HCT116 (cell line): ENCODE measurements around the gene PTBP1. TPM values are rescaled to one million over a fixed set of nuclear protein-coding genes. Genes with fewer than 3 reads are reported as not detected.

Experiments used
- ATAC-seq: fragments of 200-7000 bp; cut with Tn5 transposase; 2 replicates; pipeline ENCODE4 v1.9.1; 2020; ENCODE audit warnings: mild to moderate bottlenecking, moderate library complexity
- BruUV-seq: library from RNA; stranded (reverse); fragments of 400-500 nt; replicated peaks from 2 replicates; lab custom pipeline; 2021; lab: Mats Ljungman, UMichigan
- CTCF ChIA-PET: fragments of 300-600 bp; sonication (Branson Sonifier 250); formaldehyde crosslinking; loops from one replicate; lab custom pipeline; 2021; ENCODE audit warnings: antibody characterized with exemption; lab: Charles Lee
- POLR2A ChIA-PET: fragments of 300-600, 350-600 bp; sonication (Branson Sonifier 250); formaldehyde crosslinking; loops from one replicate; lab custom pipeline; 2021; ENCODE audit warnings: antibody characterized with exemption; lab: Charles Lee
- RAD21 ChIA-PET, 2 experiments: fragments of 300-600 bp; sonication (Branson Sonifier 250); formaldehyde crosslinking; loops; one replicate each; lab custom pipeline; 2023; ENCODE audit warnings: low total read pairs in 2 of 2; ENCODE audit not compliant: uncharacterized antibody in 2 of 2, unreplicated experiment in 2 of 2, low non-redundant PET in 1 of 2; lab: Charles Lee
- DNase-seq: peaks from one replicate; pipeline ENCODE4 v3.0.0-alpha.2; 2010; ENCODE audit warnings: low read depth, low spot score
- H2AFZ ChIP-seq: fragments of 200-600 bp; shearing (Covaris generic), sonication (generic); 2 replicates; pipeline ENCODE4 v1.6.1; 2017; ENCODE audit warnings: low read depth, mixed run types, mixed read lengths, antibody characterized with exemption, low read length; ENCODE audit not compliant: poor library complexity, severe bottlenecking
- H3K27ac ChIP-seq: 2 replicates; pipeline ENCODE4 v1.5.1; 2012; ENCODE audit warnings: low read depth, low read length
- H3K27me3 ChIP-seq: fragments of 200-600 bp; sonication (generic); 2 replicates; pipeline ENCODE4 v1.6.1; 2016; ENCODE audit warnings: mixed run types, low read length, mixed read lengths; ENCODE audit not compliant: insufficient read depth
- H3K36me3 ChIP-seq, 2 experiments: fragments of 200-500 bp in 1 of 2; fragments of 200-600 bp in 1 of 2; sonication (Bioruptor generic) in 1 of 2; sonication (generic) in 1 of 2; 2 replicates each; pipeline versions ENCODE4 v1.5.1 to v1.6.1; 2014 to 2016; ENCODE audit warnings: low read length in 2 of 2, inconsistent platforms in 1 of 2, mixed read lengths in 1 of 2, mixed run types in 1 of 2; ENCODE audit not compliant: insufficient read depth in 2 of 2, control insufficient read depth in 1 of 2
- H3K4me1 ChIP-seq, 2 experiments: fragments of 200-600 bp in 1 of 2; sonication (generic) in 1 of 2; 2 replicates each; pipeline versions ENCODE4 v1.5.1 to v1.6.1; 2012 to 2017; ENCODE audit warnings: low read length in 2 of 2, inconsistent platforms in 1 of 2, mild to moderate bottlenecking in 1 of 2, mixed read lengths in 1 of 2, mixed run types in 1 of 2, moderate library complexity in 1 of 2; ENCODE audit not compliant: insufficient read depth in 2 of 2, control insufficient read depth in 1 of 2
- H3K4me2 ChIP-seq: fragments of 200-600 bp; sonication (generic); 2 replicates; pipeline ENCODE4 v1.6.1; 2017; ENCODE audit warnings: mixed run types, low read length, mixed read lengths
- H3K4me3 ChIP-seq, 2 experiments: fragments of 200-600 bp in 1 of 2; sonication (generic) in 1 of 2; replicated peaks in 1 of 2; 2 replicates each; pipeline ENCODE4 v1.5.1; 2011 to 2016; ENCODE audit warnings: low read length in 2 of 2, control low read depth in 1 of 2, low read depth in 1 of 2, mild to moderate bottlenecking in 1 of 2, mixed read lengths in 1 of 2, mixed run types in 1 of 2
- H3K79me2 ChIP-seq: fragments of 200-600 bp; sonication (generic); 2 replicates; pipeline ENCODE4 v1.6.1; 2017; ENCODE audit warnings: mild to moderate bottlenecking, mixed run types, low read length, moderate library complexity, mixed read lengths; ENCODE audit not compliant: insufficient read depth
- H3K9ac ChIP-seq: fragments of 200-600 bp; sonication (generic); 2 replicates; pipeline ENCODE4 v1.6.1; 2016; ENCODE audit warnings: low read length, mixed read lengths
- H3K9me2 ChIP-seq: fragments of 200-600 bp; sonication (generic), shearing (Covaris generic); 2 replicates; pipeline ENCODE4 v1.6.1; 2017; ENCODE audit warnings: mixed run types, mild to moderate bottlenecking, moderate library complexity; ENCODE audit not compliant: insufficient read depth
- H3K9me3 ChIP-seq, 2 experiments: fragments of 200-500 bp in 1 of 2; fragments of 200-600 bp in 1 of 2; sonication (Bioruptor generic) in 1 of 2; sonication (generic) in 1 of 2; 2 replicates each; pipeline ENCODE4 v1.6.1; 2014 to 2017; ENCODE audit warnings: low read length in 2 of 2, mixed read lengths in 2 of 2, inconsistent platforms in 1 of 2, low read depth in 1 of 2, mild to moderate bottlenecking in 1 of 2, mixed run types in 1 of 2, moderate library complexity in 1 of 2; ENCODE audit not compliant: control insufficient read depth in 1 of 2, insufficient read depth in 1 of 2
- H4K20me1 ChIP-seq: fragments of 200-600 bp; sonication (generic), shearing (Covaris generic); 2 replicates; pipeline ENCODE4 v1.6.1; 2017; ENCODE audit warnings: mixed run types, mild to moderate bottlenecking, moderate library complexity; ENCODE audit not compliant: insufficient read depth
- EGR1 ChIP-seq: IDR thresholded peaks from 2 replicates; pipeline ENCODE4 v1.6.1; 2012; ENCODE audit warnings: low read depth
- ELF1 ChIP-seq: IDR thresholded peaks from 2 replicates; pipeline ENCODE4 v1.6.1; 2012; ENCODE audit warnings: low read depth, borderline replicate concordance
- EZH2 ChIP-seq: fragments of 200-600 bp; sonication (generic); IDR thresholded peaks from 2 replicates; pipeline ENCODE4 v1.6.1; 2017; ENCODE audit warnings: antibody characterized with exemption, mixed run types
- FOSL1 ChIP-seq: IDR thresholded peaks from 2 replicates; pipeline ENCODE4 v1.6.1; 2012; ENCODE audit warnings: low read depth
- JUND ChIP-seq: IDR thresholded peaks from 2 replicates; pipeline ENCODE4 v1.6.1; 2012
- POLR2A ChIP-seq: IDR thresholded peaks from 2 replicates; pipeline ENCODE4 v1.7.0; 2011; ENCODE audit warnings: borderline replicate concordance; ENCODE audit not compliant: insufficient read depth, insufficient read length; ENCODE audit errors: extremely low read depth
- RAD21 ChIP-seq: IDR thresholded peaks from 2 replicates; pipeline ENCODE4 v1.6.1; 2012; ENCODE audit warnings: low read depth, mild to moderate bottlenecking
- SIN3A ChIP-seq: IDR thresholded peaks from 2 replicates; pipeline ENCODE4 v1.6.1; 2012; ENCODE audit warnings: low read depth
- SP1 ChIP-seq: IDR thresholded peaks from 2 replicates; pipeline ENCODE4 v1.6.1; 2012; ENCODE audit warnings: low read depth
- SRF ChIP-seq: IDR thresholded peaks from 2 replicates; pipeline ENCODE4 v1.6.1; 2012; ENCODE audit warnings: low read depth
- YY1 ChIP-seq: IDR thresholded peaks from 2 replicates; pipeline ENCODE4 v1.6.1; 2011; ENCODE audit warnings: low read length, low read depth, moderate library complexity, mild to moderate bottlenecking; ENCODE audit not compliant: insufficient replicate concordance; ENCODE audit errors: extremely low read depth
- ZNF274 ChIP-seq: fragments of 200-500 bp; sonication (Bioruptor generic); IDR thresholded peaks from 2 replicates; pipeline ENCODE4 v1.6.1; 2014; ENCODE audit warnings: mild to moderate bottlenecking, low read depth, low read length, inconsistent platforms
- intact Hi-C: fragments of 100-400 bp; cut with micrococcal nuclease; formaldehyde crosslinking; loops from 2 replicates; pipeline ENCODE4 v1.10.0; 2022
- total RNA-seq: library from RNA; stranded (reverse); gene quantifications from one replicate; pipeline ENCODE4 v1.2.1, GENCODE V29; 2021; ENCODE audit not compliant: unreplicated experiment
- TF ChIP-seq, protein P1 (sequence below): IDR thresholded peaks from 2 replicates; pipeline ENCODE4 v1.6.1; 2012; ENCODE audit warnings: low read depth
- TF ChIP-seq, protein P2 (sequence below), 3 experiments: fragments of 200-600 bp in 1 of 3; sonication (generic) in 1 of 3; IDR thresholded peaks in 2 of 3; conservative IDR thresholded peaks in 1 of 3; 2 replicates each; pipeline ENCODE4 v1.5.1; 2012 to 2017; ENCODE audit warnings: low read depth in 2 of 3, low read length in 2 of 3, antibody characterized with exemption in 1 of 3, borderline replicate concordance in 1 of 3, control low read depth in 1 of 3, mild to moderate bottlenecking in 1 of 3, mixed read lengths in 1 of 3, mixed run types in 1 of 3, moderate library complexity in 1 of 3; ENCODE audit not compliant: insufficient read depth in 1 of 3
- TF ChIP-seq, protein P3 (sequence below): IDR thresholded peaks from 2 replicates; pipeline ENCODE4 v1.6.1; 2011; ENCODE audit warnings: mild to moderate bottlenecking, low read length, moderate library complexity; ENCODE audit not compliant: insufficient replicate concordance; ENCODE audit errors: extremely low read depth
- TF ChIP-seq, protein P4 (sequence below): IDR thresholded peaks from 2 replicates; pipeline ENCODE4 v1.6.1; 2012

The PTBP1 gene
- total RNA-seq, 1 experiment from 2014 or later, result 676 TPM

DNA sequence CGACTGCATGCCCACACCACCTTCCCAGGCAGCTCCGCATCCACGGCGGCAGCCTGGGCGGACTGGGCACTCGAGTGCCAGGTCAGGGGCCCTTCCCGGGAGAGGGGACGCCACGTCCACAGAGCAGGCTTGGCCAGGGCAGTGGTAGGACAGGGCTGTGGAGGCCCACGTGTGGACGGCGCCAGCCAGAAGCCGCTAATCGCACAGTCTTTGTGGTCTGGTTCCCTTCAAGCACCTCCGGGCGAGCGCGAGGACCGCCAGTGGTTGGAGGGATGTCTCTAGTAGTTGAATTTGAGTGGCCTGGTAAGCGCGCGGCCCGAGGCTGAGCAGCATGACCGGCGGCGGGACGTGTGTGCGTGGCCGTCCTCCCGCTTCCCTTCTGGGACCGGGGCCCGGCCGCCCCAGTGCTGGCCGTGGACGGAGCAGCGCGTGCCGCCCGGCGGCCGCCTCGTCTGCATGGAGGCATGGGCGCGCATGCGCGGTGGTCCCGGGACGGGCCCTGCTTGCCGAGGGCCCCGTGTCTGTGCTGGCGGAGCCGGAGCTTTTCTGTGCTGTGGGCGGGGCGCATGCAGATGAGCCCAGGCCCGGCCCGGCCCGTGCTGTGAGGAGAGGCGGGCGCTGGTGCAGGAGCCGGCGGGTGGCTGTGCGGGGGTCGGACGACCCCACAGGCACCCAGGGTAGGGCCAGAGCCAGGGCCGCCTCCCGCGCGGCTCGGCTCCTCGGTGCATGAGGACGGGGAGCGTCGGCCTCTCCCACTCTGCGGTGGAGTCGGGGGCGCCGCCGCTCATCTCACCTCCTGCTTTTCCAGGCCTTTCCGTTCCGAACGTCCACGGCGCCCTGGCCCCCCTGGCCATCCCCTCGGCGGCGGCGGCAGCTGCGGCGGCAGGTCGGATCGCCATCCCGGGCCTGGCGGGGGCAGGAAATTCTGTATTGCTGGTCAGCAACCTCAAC is 8.6 kb downstream of the PTBP1 start:
- H3K27ac ChIP-seq, result no peak overlapping the region; the same call in 1 of the 2 replicates
- no peak overlapping the region for H3K9ac ChIP-seq
- H3K4me3 ChIP-seq, result no peak overlapping the region
- H3K79me2 ChIP-seq, result peaks cover 100% of the 10 kb centered on the region
- H4K20me1 ChIP-seq, result peaks cover 54% of the 10 kb centered on the region; the same call in 1 of the 2 replicates
- CTCF ChIA-PET, result no interaction called here
- POLR2A ChIA-PET, result no interaction called here
- TF ChIP-seq YY1 (no peak), POLR2A (no peak), EZH2 (no peak), EGR1 (no peak), RAD21 (no peak), SRF (no peak), JUND (no peak), FOSL1 (no peak), ZNF274 (no peak), SP1 (no peak), ELF1 (no peak), SIN3A (no peak)
- TF ChIP-seq, protein P1, sequence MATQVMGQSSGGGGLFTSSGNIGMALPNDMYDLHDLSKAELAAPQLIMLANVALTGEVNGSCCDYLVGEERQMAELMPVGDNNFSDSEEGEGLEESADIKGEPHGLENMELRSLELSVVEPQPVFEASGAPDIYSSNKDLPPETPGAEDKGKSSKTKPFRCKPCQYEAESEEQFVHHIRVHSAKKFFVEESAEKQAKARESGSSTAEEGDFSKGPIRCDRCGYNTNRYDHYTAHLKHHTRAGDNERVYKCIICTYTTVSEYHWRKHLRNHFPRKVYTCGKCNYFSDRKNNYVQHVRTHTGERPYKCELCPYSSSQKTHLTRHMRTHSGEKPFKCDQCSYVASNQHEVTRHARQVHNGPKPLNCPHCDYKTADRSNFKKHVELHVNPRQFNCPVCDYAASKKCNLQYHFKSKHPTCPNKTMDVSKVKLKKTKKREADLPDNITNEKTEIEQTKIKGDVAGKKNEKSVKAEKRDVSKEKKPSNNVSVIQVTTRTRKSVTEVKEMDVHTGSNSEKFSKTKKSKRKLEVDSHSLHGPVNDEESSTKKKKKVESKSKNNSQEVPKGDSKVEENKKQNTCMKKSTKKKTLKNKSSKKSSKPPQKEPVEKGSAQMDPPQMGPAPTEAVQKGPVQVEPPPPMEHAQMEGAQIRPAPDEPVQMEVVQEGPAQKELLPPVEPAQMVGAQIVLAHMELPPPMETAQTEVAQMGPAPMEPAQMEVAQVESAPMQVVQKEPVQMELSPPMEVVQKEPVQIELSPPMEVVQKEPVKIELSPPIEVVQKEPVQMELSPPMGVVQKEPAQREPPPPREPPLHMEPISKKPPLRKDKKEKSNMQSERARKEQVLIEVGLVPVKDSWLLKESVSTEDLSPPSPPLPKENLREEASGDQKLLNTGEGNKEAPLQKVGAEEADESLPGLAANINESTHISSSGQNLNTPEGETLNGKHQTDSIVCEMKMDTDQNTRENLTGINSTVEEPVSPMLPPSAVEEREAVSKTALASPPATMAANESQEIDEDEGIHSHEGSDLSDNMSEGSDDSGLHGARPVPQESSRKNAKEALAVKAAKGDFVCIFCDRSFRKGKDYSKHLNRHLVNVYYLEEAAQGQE, result no peak
- TF ChIP-seq, protein P2, sequence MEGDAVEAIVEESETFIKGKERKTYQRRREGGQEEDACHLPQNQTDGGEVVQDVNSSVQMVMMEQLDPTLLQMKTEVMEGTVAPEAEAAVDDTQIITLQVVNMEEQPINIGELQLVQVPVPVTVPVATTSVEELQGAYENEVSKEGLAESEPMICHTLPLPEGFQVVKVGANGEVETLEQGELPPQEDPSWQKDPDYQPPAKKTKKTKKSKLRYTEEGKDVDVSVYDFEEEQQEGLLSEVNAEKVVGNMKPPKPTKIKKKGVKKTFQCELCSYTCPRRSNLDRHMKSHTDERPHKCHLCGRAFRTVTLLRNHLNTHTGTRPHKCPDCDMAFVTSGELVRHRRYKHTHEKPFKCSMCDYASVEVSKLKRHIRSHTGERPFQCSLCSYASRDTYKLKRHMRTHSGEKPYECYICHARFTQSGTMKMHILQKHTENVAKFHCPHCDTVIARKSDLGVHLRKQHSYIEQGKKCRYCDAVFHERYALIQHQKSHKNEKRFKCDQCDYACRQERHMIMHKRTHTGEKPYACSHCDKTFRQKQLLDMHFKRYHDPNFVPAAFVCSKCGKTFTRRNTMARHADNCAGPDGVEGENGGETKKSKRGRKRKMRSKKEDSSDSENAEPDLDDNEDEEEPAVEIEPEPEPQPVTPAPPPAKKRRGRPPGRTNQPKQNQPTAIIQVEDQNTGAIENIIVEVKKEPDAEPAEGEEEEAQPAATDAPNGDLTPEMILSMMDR (IDR thresholded peaks at IDR 0.05 in 2 of 3, conservative IDR thresholded peaks at IDR 0.05 in 1 of 3; ENCODE audit: borderline replicate concordance in 1 of 3, insufficient read depth in 1 of 3, low read depth in 2 of 3, low read length in 2 of 3), result no peak
- TF ChIP-seq, protein P3, sequence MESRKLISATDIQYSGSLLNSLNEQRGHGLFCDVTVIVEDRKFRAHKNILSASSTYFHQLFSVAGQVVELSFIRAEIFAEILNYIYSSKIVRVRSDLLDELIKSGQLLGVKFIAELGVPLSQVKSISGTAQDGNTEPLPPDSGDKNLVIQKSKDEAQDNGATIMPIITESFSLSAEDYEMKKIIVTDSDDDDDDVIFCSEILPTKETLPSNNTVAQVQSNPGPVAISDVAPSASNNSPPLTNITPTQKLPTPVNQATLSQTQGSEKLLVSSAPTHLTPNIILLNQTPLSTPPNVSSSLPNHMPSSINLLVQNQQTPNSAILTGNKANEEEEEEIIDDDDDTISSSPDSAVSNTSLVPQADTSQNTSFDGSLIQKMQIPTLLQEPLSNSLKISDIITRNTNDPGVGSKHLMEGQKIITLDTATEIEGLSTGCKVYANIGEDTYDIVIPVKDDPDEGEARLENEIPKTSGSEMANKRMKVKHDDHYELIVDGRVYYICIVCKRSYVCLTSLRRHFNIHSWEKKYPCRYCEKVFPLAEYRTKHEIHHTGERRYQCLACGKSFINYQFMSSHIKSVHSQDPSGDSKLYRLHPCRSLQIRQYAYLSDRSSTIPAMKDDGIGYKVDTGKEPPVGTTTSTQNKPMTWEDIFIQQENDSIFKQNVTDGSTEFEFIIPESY, result no peak
- TF ChIP-seq, protein P4, sequence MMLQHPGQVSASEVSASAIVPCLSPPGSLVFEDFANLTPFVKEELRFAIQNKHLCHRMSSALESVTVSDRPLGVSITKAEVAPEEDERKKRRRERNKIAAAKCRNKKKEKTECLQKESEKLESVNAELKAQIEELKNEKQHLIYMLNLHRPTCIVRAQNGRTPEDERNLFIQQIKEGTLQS, result no peak
- H3K4me2 ChIP-seq, result no peak overlapping the region
- no TSS peak for BruUV-seq
- RAD21 ChIA-PET, result no interaction called here
- ATAC-seq, result no peak
- H3K9me3 ChIP-seq, result no peaks in the 10 kb centered on the region
- H3K9me2 ChIP-seq, result no peaks in the 10 kb centered on the region
- no peak overlapping the region for H2AFZ ChIP-seq
- intact Hi-C loops, result no loop called here
- H3K4me1 ChIP-seq, result peaks cover 0 to 9% of the 10 kb centered on the region in 2 experiments; a peak in 2 of 4 replicates
- no peaks in the 10 kb centered on the region for H3K27me3 ChIP-seq
- H3K36me3 ChIP-seq, result peaks cover 72 to 96% of the 10 kb centered on the region in 2 experiments; a peak in 3 of 4 replicates
- no peak for DNase-seq
